HG02623 (cell line): ENCODE results near the gene HOMER3.
A peak's percentile ranks its signal among the peaks of the same experiment; 100 is the strongest.
"Not testable (repeated sequence)": the region's sequence is repeated elsewhere in the genome, so short reads cannot be mapped to it uniquely, and the experiment has no call there.

Source experiments
- ATAC-seq: cut with Tn5 transposase; IDR thresholded peaks from one replicate; pipeline ENCODE4 v1.9.1; 2021; ENCODE audit warnings: moderate library complexity; ENCODE audit not compliant: unreplicated experiment

The HOMER3 gene

GRCh38 chr19:18928018-18928805, 12.8 kb downstream of the HOMER3 start:
- ATAC-seq, result no peak

DNA sequence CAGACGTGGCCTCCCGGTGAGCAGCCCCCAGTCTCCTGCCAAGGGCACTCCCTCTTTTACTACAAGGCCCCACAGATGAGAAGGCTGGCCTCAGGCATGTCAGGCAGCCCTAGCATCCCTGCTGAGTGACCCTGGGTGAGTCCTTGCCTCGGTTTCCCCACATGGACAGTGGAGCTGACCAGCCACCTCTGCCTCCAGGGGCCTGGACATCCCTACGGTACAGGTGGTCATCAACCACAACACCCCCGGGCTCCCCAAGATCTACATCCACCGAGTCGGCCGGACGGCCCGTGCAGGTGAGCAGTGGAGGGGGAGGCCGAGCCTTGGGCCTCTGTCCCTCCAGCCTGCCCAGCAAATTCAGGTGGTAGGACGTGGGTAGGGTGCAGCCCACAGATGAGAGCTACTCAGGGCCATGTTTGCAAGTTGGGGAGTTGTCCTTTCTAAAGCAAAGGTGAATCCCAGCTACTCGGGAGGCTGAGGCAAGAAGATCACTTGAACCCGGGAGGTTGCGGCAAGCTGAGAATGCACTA, 16.3 kb downstream of the HOMER3 start:
- no peak for ATAC-seq

GRCh38 chr19:18922228-18922985, 18.6 kb downstream of the HOMER3 start:
- no peak for ATAC-seq

DNA sequence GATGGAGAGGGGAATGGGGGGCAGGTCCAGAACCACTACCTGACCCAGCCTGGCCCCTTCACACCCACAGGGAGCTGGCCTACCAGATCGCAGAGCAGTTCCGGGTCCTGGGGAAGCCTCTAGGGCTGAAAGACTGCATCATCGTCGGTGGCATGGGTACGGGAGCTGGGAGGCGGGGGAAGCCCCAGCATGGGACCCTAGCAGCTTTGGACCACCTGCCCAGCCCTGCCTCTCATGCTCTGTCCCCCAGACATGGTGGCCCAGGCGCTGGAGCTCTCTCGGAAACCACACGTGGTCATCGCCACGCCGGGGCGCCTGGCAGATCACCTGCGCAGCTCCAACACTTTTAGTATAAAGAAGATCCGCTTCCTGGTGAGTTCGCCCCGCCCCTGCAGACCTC, 19.4 kb downstream of the HOMER3 start:
- ATAC-seq, result no peak

DNA sequence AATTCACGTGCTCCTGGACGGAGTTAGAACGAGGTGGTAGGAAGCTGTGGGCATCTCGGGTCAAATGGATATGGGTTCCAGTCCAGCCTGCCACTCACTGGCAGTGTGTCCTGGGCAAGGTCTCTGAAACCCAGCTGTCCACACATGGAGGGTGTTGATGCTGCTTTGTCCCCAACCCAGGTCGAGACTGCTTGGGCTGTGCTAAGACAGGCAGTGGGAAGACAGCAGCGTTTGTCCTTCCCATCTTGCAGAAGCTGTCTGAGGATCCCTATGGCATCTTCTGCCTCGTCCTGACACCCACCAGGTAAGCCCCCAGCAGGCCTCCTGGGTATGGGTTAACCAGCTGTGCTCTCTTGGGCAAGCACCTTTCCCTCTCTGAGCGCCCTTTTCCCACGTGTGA, 20.6 kb downstream of the HOMER3 start:
- no peak for ATAC-seq

DNA sequence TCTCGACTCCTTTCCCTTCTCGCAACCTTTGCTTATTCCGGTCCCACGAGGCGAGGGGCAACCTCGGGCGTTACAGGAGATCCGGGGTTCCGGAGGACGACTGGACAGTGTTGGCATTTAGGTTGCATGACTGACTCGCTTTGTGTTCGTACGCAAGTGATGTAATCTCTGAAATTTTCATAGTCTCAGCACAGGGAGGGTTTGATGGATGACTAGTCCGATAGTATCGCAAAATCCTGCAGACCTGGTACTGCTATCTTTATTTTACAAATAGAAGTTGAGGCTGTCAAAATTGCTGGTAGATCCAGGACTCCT, 21.2 kb downstream of the HOMER3 start:
- no peak for ATAC-seq

- ATAC-seq, result peak; percentile 88
These were observed 21.7 kb downstream of the HOMER3 start, which contains the start of the genes COPE and DDX49 for GRCh38 chr19:18919086-18919899. COPE (minus strand) TSS chr19:18919387; CDS start chr19:18919348, 39 bp downstream. DDX49 (plus strand) TSS chr19:18919715; CDS start chr19:18919742, 27 bp downstream.

- ATAC-seq, result not testable (repeated sequence)
These were observed 23.4 kb downstream of the HOMER3 start for GRCh38 chr19:18917593-18917992.

DNA sequence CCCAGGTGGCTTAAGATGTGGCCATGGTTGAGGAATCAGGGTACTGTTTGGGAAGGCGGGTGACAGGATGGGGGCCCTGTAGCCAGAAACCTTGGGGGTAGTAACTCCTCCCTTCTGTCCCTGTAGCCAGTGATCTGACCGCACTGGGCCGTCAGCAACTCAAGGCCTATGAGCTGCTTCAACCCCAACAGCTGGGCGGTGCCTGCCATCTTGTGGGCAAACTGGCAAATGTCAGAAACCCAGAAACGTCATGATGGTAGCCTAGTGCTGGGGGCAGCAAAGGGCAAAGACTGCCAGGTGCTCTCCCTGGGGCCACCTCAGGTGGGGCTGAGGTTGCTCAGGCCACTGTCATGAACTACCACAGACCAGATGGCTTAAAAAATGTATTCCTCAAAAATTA, 25.4 kb downstream of the HOMER3 start:
- no peak for ATAC-seq

DNA sequence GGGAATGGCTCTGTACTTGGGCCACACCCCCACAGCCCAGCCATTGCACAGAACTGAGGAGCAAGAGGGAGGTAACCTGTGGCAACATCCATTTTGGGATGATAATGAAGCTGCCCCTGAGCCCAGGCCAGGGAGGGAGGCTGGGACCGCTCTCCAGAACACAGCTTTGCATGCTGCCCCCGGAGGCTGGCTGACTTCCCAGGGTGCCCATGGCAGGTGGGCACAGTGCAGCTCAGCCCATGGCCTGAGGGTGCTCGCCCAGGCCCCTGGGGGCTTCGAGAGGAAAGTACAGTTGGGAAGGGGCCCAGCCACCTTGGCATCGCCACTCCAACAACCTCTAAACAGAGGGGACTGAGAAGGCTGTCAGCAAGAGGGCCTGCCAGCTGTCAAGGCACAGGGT, 27.6 kb downstream of the HOMER3 start:
- ATAC-seq, result no peak

- ATAC-seq, result no peak
These were observed 28.1 kb downstream of the HOMER3 start for GRCh38 chr19:18912933-18913332.

DNA sequence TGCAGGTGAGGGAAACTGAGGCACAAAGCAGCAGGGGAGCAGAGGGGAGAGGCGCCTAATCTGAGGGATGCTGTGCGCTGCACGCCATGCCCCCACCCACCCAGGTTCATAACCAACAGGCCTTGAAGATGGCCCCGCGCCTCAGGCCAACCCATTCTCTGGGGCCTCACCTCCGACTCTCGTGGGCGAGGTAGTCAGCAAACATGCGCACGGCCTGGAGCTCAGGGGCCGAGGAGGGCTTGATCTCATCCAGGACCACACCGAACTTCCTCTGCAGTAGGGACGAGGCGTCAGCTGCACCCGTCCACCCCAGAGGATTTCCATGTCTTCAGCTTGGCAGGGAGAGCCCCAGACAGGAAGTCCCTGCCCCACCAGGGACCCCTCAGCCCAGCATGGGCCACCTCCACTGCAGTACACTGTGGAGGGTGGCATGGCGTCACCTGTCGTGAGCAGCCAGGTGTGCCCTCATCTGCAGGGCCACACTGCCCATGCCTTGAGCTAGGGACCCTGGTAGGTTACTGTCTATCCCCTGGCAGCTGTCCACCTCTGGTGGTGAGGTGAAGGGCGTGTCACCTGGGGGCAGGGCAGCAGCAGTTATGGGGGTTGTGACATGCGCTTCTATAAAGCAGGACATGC, 30.1 kb downstream of the HOMER3 start:
- no peak for ATAC-seq

GRCh38 chr19:18910010-18910409, 31.0 kb downstream of the HOMER3 start:
- no peak for ATAC-seq

GRCh38 chr19:18908917-18909619, 31.9 kb downstream of the HOMER3 start:
- ATAC-seq, result no peak

DNA sequence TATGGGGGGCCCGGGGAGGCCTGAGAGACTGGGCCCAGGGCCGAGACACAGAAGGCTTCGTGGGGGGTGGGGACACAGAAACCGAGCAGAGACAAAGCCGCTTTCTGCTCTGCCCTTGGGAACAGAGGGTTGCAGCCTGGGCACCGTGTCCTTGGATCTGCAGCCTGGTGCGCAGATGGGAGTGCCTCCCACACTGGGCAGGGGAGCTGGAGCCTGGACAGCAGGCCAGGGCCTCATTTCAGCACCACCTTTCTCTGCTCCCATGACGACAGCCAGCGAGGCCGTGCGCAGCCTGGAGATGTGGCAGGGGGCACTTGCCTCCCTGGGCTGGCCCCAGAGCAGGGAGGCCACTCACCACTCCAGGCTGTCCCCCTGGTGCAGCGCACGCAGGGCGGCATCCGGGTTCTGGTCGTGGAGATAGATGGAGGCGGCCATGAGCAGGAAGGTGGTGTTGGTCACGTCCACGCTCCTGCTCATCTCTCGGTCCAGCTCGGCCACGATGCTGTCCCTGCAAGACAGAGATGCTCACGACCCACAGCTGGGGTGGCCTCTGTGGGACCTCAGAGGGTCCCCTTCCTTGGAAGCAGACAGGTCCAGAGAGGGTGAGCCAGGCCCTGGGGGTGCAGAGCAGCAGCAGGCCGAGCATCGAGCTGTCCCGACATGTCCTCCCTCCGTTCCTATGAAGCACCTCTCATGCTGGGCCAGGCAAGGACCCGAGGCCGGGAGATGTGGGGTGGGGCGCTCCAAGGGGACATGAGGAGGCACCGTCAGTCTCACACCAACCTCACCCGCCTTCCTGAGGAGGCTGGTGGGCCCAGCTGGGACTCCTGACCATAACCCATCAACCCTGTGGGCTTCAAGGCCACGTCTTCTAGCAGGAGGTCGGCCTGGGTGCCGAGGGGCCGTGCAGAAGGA, 34.2 kb downstream of the HOMER3 start:
- no peak for ATAC-seq

GRCh38 chr19:18905513-18906236, 35.3 kb downstream of the HOMER3 start:
- ATAC-seq, result no peak

DNA sequence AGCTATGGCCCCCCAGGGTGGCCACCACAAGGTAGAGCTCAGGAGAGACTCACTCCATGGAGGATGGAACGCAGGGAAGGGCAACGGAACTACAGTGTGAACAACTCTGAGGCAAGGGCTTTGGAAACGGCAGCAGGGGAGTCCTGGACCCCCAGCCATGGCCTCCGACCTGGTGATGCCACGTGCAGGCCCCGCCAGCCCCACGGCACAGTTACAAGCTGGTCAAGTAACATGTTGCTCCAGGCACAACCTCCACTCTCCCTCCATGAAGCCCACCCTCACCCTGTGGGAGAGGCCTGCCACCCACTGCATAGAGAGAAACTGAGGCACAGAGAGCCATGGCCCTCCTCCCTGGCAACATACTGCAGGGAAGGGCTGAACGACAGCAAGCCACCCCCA, 36.0 kb downstream of the HOMER3 start:
- no peak for ATAC-seq

- ATAC-seq, result no peak
These were observed 36.5 kb downstream of the HOMER3 start for GRCh38 chr19:18904334-18905057.
